Liver (tissue), 3 donors: ENCODE results near the gene HIF3A.

ENCODE experiments used
- CTCF ChIP-seq: fragments of 150-350 bp; IDR thresholded peaks from 2 replicates; pipeline ENCODE4 v1.5.1; 2017; ENCODE audit warnings: improper control_type of control experiment, low read depth, low read length; ENCODE audit not compliant: missing input control
- GABPA ChIP-seq, 2 donors: IDR thresholded peaks in 1 of 2; conservative IDR thresholded peaks in 1 of 2; 2 replicates each; pipeline ENCODE4 v1.6.1; 2016; ENCODE audit warnings: antibody characterized with exemption in 2 of 2, mild to moderate bottlenecking in 1 of 2, moderate library complexity in 1 of 2
- RXRA ChIP-seq, 2 donors: IDR thresholded peaks; 2 replicates each; pipeline ENCODE4 v1.6.1; 2017 to 2018; ENCODE audit warnings: antibody characterized with exemption in 2 of 2, mild to moderate bottlenecking in 1 of 2
- TF ChIP-seq, protein P1 (sequence below): IDR thresholded peaks from 2 replicates; pipeline ENCODE4 v1.6.1; 2016; ENCODE audit warnings: antibody characterized with exemption, mild to moderate bottlenecking
- donor health status: healthy.
- donor health status: healthy.

- TF ChIP-seq GABPA (IDR thresholded peaks at IDR 0.05 in 1 of 2, conservative IDR thresholded peaks at IDR 0.05 in 1 of 2) (no peak), CTCF (no peak), RXRA (IDR thresholded peaks at IDR 0.05) (no peak)
- TF ChIP-seq, protein P1, sequence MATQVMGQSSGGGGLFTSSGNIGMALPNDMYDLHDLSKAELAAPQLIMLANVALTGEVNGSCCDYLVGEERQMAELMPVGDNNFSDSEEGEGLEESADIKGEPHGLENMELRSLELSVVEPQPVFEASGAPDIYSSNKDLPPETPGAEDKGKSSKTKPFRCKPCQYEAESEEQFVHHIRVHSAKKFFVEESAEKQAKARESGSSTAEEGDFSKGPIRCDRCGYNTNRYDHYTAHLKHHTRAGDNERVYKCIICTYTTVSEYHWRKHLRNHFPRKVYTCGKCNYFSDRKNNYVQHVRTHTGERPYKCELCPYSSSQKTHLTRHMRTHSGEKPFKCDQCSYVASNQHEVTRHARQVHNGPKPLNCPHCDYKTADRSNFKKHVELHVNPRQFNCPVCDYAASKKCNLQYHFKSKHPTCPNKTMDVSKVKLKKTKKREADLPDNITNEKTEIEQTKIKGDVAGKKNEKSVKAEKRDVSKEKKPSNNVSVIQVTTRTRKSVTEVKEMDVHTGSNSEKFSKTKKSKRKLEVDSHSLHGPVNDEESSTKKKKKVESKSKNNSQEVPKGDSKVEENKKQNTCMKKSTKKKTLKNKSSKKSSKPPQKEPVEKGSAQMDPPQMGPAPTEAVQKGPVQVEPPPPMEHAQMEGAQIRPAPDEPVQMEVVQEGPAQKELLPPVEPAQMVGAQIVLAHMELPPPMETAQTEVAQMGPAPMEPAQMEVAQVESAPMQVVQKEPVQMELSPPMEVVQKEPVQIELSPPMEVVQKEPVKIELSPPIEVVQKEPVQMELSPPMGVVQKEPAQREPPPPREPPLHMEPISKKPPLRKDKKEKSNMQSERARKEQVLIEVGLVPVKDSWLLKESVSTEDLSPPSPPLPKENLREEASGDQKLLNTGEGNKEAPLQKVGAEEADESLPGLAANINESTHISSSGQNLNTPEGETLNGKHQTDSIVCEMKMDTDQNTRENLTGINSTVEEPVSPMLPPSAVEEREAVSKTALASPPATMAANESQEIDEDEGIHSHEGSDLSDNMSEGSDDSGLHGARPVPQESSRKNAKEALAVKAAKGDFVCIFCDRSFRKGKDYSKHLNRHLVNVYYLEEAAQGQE: no peak
These were observed 85.0 kb downstream of the HIF3A start for GRCh38 chr19:46381756-46382345.
